ENCODE results near the gene TSEN2. TPM values are rescaled to one million over a fixed set of nuclear protein-coding genes. Genes with fewer than 3 reads are reported as not detected.

Gene TSEN2
- total and polyA plus RNA-seq, 2 of the 4 experiments (the other 2 are of a cell fraction), result 9.5 to 14.2 TPM

GRCh38 chr3:12503126-12503957 is 19.1 kb downstream of the TSEN2 start (continued):
- TF ChIP-seq CTCF (conservative IDR thresholded peaks at IDR 0.05; ENCODE audit: low read depth, low read length), result no peak

GRCh38 chr3:12506201-12506709 is 22.0 kb downstream of the TSEN2 start:
- POLR2A ChIA-PET (ENCODE audit: unreplicated experiment), result no interaction called here
- TF ChIP-seq FOS (IDR thresholded peaks at IDR 0.05; ENCODE audit: low read depth, low read length), result no peak
- no peak for TF ChIP-seq CHD1 (IDR thresholded peaks at IDR 0.05; ENCODE audit: low read depth, low read length)
- no peak for TF ChIP-seq MAFK (IDR thresholded peaks at IDR 0.05; ENCODE audit: low read depth, low read length)
- TF ChIP-seq BHLHE40 (IDR thresholded peaks at IDR 0.05; ENCODE audit: low read depth, low read length), result no peak
- no peak for TF ChIP-seq CEBPB (IDR thresholded peaks at IDR 0.05; ENCODE audit: low read depth, low read length)
- no peak for TF ChIP-seq MXI1 (IDR thresholded peaks at IDR 0.05; ENCODE audit: borderline replicate concordance, low read depth, low read length)
- TF ChIP-seq USF2 (IDR thresholded peaks at IDR 0.05; ENCODE audit: low read depth, low read length), result no peak
- no peak for TF ChIP-seq ELK1 (IDR thresholded peaks at IDR 0.05; ENCODE audit: borderline replicate concordance, low read depth, low read length)

More at GRCh38 chr3:12506201-12506709, 22.0 kb downstream of the TSEN2 start:
- no peak overlapping the region for H3K9ac ChIP-seq (ENCODE audit: low read depth, low read length)
- no peak overlapping the region for H4K91ac ChIP-seq (ENCODE audit: insufficient read depth, low read depth, low read length)
- no peak overlapping the region for H4K8ac ChIP-seq (ENCODE audit: low read depth in 2 of 2, low read length in 2 of 2)
- WGBS, 2 experiments (ENCODE audit: extremely low coverage in 2 of 2, insufficient read length in 1 of 2), result 100% methylated on average over 2 of the region's 5 CpGs; no CpG with 5 or more reads in 1 of the 2 experiments
- no peak overlapping the region for H2BK20ac ChIP-seq (ENCODE audit: low read depth, low read length)
- H3K36me3 ChIP-seq (ENCODE audit: control insufficient read depth, insufficient read depth, low read length), result peaks cover 9% of the 10 kb centered on the region
- DNase-seq, result no peak
- no peaks in the 10 kb centered on the region for H3K9me3 ChIP-seq (ENCODE audit: control insufficient read depth, insufficient read depth, low read length)
- no peak overlapping the region for H2AK9ac ChIP-seq (replicated peaks; ENCODE audit: low read depth, low read length, poor library complexity)
- H4K5ac ChIP-seq (ENCODE audit: low read depth, low read length), result no peak overlapping the region
- no peak overlapping the region for H2BK15ac ChIP-seq (ENCODE audit: low read depth, low read length)
- H2AK5ac ChIP-seq (ENCODE audit: low read depth, low read length), result no peak overlapping the region
- no peak overlapping the region for H3K4me3 ChIP-seq (ENCODE audit: insufficient read depth, low read depth, low read length)
- no peak overlapping the region for H3K4me2 ChIP-seq (ENCODE audit: low read depth, low read length)
- H2BK120ac ChIP-seq (ENCODE audit: low read depth, low read length), result no peak overlapping the region
- H3K14ac ChIP-seq (replicated peaks; ENCODE audit: low read depth, low read length), result no peak overlapping the region
- no peak overlapping the region for H3K23ac ChIP-seq (ENCODE audit: low read depth, low read length)
- H3K27ac ChIP-seq (ENCODE audit: insufficient read depth, low read length), result no peak overlapping the region
- H3K4me1 ChIP-seq (ENCODE audit: control insufficient read depth, insufficient read depth, low read length), result peaks cover 14% of the 10 kb centered on the region
- intact Hi-C loops (cut with micrococcal nuclease), result loop anchor here (5.0 kb wide), 1 partner anchor 51 kb away; the partner anchor contains the start of gene MKRN2
- peaks cover 6% of the 10 kb centered on the region; the same call in 1 of the 2 replicates for H4K20me1 ChIP-seq (ENCODE audit: insufficient read depth, low read length)
- H3K4ac ChIP-seq (ENCODE audit: low read depth, low read length), result no peak overlapping the region
- peaks cover 0 to 8% of the 10 kb centered on the region in 2 experiments; a peak in 2 of 4 replicates for H3K79me1 ChIP-seq (ENCODE audit: low read depth in 1 of 2, low read length in 2 of 2)
- no peak overlapping the region for H3K18ac ChIP-seq (ENCODE audit: low read depth, low read length)
- peaks cover 17% of the 10 kb centered on the region for H3K9me1 ChIP-seq (ENCODE audit: insufficient read depth, low read length)
- no peaks in the 10 kb centered on the region for H3K27me3 ChIP-seq (ENCODE audit: control insufficient read depth, insufficient read depth, low read length)
- in situ Hi-C loops (cut with MboI; ENCODE audit: low sequenced_read_pairs), result no loop called here
- no TSS peak for BruUV-seq (replicated peaks)
- CTCF ChIA-PET, result no interaction called here
- H2BK5ac ChIP-seq (ENCODE audit: low read depth, low read length, poor library complexity, severe bottlenecking), result no peak overlapping the region
- H3K56ac ChIP-seq (ENCODE audit: extremely low read depth, insufficient read depth, low read length), result no peak overlapping the region
- no peak overlapping the region for H2AFZ ChIP-seq (replicated peaks; ENCODE audit: low read length, poor library complexity)
- no peak for ATAC-seq (ENCODE audit: low read depth)
- dilution Hi-C loops (cut with HindIII; ENCODE audit: low sequenced_read_pairs, unreplicated experiment), result no loop called here

All from IMR-90 (cell line).